Hepatic stellate cell (primary cell): ENCODE data around the gene ABHD12.

Experiments
- DNase-seq: peaks from one replicate; pipeline ENCODE4 v3.0.0; 2011; ENCODE audit warnings: low spot score

Gene ABHD12

DNA sequence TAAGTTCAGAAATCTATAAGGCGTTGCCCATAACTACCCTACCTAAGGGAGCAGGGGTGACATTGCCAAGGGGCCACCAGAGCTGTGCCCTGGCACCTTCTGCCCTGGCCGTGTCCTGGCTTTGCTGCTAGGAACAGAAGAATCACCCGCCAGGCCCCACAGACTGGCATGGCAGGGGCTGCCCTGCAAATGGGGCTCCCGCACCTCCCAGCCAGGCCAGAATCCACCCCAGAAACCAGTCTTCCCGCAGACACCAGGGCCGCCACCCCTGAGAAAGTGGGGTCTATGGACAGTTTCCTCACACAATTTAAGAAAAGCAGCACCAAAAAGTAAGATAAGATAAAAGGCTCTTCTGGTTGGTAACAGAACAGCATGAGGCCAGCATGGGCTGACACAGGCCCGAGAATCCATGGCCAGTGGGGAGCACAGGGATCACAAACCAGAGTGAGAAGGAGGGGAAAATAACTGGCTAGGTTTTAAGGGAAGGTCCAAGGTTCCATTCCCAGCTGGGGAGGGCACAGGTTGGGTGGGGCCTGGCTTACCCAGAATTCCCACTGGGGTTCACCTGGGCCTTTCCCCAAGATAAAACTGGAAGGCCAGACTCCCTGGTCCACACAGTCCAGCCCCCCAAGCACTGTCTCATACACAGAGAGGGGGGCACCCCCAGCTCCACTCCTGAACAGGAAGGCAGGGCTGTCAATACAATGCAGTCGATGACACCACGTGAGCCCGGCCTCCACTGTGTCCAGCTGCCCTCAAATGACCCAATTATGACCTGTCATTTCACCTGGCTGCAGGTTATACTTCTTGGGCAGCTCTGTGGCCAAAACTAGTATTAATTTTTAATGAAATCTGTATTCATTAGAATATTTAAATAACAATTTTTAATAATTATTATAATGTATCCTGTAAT, 83.4 kb downstream of the ABHD12 start:
- DNase-seq = no peak

DNA sequence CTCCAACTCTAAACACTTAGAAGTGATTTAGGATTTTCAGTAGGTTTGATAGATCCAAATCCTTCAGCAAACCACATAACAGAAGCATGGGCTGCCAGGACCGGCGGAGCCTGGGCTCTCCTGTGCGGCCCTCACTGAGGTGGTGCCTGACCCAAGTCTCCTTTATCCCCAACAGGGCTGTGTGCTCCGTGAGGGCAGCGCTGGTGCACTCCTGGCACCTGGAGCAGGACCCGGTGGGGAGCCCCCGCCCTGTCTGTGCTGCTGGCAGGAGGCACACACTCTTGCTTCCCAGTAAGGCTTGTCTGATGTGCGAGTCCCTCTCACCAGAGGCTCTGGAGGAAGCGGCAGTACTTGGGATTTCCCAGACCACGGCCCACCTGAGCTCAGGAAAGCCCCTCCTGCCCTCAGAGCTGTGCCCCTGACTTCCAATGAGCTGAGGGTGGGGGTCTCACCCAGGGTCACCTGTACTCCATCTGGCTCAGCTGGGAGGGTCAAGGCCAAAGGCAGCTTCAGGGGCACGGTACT, 86.5 kb downstream of the ABHD12 start:
- no peak for DNase-seq

DNA sequence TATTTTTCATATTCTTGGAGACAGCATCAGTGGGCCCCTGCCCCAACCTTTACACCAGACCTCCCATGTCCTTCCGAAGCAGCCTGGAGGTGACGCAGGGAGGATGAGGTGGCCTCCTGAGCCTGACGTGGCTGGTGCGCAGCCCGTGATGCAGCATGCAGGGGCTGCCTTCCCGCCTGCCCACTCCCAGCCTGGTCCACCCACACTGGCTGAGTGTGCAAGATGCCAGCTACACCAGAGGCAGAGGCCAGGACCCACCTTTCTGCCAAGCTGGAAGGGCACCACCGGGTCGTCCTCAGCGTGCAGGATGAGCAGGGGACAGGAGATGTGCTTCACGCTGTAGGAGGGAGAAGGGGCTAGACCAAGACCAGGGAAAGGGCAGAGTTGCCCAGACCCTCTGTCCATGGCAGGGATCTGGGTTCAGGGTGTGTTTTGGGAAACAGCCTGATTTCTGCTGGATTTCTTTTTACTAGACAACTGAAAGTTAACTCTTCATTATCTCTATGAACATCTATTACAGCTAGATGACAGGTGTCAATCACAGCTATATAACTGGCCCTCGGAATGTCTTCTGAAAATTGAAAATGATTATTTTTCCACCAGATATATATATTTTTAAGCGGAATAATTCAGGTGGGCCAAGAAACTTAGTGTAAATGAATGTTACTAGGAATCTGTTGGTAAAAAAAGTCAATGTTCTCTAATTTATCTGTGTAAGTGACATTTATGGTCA, 87.2 kb downstream of the ABHD12 start:
- DNase-seq = no peak

DNA sequence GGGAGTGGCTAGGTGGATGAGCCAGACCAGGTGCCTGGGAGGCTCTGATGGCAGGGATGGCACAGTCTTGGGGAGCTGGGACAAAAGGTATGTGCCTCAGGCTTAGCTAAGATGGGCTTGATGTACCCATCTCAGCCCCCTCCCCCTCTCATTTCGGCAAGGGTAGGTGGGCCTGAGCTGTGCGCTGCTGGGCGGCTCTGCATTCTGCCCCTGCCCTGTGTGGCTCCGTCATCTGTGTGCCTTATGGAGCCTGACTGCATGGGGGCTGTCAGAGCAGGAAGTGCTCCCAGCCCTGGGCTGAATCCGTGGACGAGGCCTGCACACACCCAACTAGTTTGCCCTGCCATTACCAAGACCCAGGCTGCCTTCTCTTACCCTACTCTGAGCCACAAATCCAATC, 88.0 kb downstream of the ABHD12 start:
- no peak for DNase-seq

DNA sequence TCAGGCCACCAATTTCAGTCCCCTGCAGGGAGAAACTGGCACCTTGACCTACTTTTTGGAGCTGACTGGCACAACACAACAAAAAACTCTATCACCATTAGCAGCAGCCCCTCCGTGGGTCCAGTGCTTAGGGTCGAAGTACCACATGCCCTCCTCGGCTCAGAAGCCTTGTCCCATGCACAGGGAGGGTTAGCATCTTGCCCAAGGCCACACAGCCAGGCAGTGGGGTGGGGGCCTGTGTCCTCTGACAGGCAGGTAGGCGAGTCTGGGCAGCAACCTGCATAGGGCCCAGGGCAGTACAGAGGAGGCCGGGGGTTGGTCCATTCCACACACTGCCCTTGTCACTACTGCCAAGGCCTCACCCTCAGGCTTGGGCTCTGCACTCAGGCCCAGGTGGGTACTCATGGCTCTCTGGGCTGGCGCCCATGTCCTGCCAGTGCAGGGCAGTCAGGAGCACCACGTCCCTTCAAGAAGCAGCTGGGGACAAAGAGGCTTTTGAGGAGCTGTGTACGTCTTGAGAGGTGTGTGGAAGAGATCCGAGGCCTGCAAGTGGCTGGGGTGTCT, 89.2 kb downstream of the ABHD12 start:
- DNase-seq = no peak

GRCh38 chr20:25300496-25301170, 90.0 kb downstream of the ABHD12 start:
- peak; percentile 58 for DNase-seq

DNA sequence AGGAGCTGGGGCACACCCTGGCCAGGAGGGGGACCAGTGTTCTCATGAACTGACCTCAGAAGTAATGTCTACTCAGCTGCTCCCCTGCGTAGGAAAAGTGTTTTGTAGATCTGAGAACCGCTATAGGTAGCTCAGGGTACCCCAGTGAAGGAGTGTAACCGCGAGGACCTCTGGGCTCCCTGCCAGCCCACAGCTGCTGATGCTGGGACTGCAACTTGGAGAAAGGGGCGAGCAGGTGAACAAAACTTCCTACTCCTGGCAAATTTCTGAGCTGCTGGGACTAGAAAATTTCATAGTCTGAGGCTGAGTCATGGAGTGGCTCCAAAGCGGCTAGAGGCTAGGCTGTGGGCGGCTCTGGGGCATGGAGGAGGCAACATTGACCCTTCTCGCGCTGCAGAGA, 90.8 kb downstream of the ABHD12 start:
- peak; percentile 53 for DNase-seq

DNA sequence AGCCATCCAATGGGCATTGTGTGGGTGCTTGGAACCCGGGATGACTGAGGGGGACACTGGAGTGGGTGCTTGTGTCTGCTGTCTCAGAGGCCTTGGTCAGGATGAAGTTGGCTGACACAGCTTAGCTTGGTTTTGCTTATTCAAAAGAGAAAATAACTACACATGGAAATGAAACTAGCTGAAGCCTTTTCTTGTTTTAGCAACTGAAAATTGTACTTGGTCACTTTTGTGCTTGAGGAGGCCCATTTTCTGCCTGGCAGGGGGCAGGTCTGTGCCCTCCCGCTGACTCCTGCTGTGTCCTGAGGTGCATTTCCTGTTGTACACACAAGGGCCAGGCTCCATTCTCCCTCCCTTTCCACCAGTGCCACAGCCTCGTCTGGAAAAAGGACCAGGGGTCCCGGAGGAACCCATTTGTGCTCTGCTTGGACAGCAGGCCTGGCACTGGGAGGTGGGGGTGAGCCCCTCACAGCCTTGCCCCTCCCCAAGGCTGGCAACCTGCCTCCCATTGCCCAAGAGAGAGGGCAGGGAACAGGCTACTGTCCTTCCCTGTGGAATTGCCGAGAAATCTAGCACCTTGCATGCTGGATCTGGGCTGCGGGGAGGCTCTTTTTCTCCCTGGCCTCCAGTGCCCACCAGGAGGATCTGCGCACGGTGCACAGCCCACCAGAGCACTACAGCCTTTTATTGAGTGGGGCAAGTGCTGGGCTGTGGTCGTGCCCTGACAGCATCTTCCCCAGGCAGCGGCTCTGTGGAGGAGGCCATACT, 93.3 kb downstream of the ABHD12 start:
- no peak for DNase-seq

DNA sequence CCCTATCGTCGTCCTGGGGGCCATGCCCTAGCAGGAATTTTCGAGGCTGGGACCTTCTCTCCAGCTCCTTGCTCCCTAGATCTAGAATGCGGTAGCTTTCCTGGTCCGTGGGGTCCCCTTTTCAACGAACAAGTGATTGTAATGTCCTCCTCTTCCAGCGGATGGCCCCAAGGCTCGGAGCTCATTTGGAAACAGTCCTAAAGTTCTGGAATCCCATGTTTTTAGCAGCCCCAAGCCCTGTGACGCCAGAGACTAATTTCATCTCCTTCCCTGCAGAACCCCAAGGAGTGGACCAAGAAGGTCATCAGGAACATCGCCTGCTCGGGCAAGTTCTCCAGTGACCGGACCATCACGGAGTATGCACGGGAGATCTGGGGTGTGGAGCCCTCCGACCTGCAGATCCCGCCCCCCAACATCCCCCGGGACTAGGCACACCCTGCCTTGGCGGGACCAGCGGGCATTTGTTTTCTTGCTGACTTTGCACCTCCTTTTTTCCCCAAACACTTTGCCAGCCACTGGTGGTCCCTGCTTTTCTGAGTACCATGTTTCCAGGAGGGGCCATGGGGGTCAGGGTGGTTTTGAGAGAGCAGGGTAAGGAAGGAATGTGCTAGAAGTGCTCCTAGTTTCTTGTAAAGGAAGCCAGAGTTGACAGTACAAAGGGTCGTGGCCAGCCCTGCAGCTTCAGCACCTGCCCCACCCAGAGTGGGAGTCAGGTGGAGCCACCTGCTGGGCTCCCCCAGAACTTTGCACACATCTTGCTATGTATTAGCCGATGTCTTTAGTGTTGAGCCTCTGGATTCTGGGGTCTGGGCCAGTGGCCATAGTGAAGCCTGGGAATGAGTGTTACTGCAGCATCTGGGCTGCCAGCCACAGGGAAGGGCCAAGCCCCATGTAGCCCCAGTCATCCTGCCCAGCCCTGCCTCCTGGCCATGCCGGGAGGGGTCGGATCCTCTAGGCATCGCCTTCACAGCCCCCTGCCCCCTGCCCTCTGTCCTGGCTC, 94.2 kb downstream of the ABHD12 start:
- DNase-seq = peak; percentile 38

GRCh38 chr20:25295386-25296093, 95.1 kb downstream of the ABHD12 start:
- peak; percentile 49 for DNase-seq

DNA sequence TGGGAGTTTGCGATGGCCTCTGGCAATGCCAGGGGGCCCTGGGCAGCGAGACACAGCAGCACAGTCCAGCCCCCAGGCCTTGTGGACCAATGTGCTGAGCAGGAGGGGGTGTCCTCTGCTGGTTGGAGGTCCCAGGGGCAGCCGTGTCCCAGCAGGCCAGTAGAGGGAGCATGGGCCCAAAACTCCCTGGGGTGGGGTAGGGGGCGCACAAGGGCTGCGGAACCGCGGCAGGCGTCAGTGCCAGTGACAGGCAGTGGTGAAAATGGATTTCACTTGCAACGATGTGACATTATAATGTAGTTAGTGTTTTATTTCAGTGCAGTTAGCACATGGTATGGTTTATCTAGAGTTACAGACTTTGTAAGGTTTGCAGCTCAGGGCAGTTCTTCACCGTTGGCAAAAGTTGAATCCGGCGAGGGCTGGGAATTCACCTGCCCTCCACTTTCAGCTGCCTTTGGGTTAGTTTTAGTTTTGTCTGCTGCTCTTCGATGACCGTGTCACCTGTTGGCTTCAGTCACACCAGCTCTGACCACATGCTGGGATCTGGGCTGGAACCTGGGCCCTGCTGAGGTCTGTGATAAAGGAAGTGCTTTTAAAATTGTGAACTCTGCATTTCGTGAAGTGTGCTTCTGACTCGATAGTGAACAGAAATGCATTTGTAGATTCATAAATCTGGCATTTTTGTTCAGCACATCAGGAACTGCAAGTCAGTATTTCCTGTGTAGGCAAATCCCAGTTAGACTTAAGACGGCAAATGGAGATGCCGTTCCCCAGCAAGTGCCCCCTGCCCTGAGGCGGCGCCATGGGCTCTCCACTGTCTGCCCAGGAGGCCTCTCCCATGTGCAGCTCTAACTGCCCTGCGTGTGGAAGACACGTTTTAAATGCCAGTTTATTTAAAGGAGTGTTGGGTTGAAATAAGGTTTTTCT, 95.9 kb downstream of the ABHD12 start:
- peak; percentile 87 for DNase-seq

DNA sequence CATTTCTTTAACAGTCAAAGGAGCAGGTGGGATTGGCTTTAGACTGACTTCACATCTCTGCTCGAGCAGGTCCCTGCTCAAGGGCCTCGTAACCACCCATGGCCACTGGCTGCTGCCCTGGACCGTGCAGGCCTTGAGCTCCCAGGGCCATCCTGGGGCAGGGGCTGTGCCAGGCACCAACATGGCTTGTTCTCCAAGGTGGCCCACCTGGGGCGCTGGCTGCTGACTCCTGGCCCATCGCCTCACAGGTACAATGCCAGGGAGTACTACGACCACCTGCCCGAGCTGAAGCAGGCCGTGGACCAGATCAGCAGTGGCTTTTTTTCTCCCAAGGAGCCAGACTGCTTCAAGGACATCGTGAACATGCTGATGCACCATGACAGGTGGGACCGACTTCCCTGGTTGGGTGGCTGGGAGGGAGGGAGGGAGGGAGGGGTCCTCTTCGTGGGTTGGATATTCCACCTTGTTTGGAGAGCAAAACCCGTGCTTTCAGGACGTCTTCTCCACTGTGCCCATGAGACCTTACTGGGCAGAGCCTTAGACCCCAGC, 96.7 kb downstream of the ABHD12 start:
- no peak for DNase-seq

- no peak for DNase-seq
Measured at GRCh38 chr20:25293507-25293906, 97.1 kb downstream of the ABHD12 start.

- no peak for DNase-seq
Measured at GRCh38 chr20:25292176-25292891, 98.3 kb downstream of the ABHD12 start.

GRCh38 chr20:25291432-25292133, 99.1 kb downstream of the ABHD12 start:
- DNase-seq = no peak

DNA sequence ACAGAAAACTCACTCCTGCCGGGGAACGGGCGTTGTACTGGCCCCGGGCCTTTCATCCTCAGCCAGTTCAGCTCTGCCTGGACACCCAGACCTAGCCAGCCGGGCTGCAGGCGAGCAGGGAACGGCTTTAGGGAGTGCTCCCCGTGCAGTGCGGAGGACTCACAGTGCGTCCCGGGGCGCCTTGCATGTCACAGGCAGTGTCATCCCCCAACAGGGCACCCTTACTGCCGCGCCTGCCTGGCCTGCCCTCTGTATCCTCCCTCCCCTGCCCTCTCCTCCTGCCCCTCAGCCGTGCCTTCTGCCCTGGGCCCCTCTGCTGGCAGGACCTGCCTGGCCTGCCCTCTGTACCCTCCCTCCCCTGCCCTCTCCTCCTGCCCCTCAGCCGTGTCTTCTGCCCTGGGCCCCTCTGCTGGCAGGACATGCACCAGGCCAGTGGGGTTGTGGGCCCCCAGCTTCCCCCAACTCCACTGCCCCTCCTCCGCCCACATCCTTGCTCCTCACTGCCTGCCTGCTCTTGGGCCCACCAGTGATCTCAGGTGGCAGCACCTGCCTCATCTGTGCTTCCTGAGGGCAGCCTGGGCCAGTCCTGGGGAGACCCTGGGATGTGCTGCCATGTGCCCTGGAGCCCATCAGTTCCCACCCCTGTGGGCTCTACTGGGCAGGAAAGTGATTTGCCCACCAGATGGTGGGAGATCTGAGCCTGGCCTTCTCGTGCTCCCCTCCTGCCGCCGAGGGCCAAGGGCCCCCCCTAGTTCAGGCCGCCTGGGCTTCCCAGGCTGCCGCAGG, 99.8 kb downstream of the ABHD12 start:
- DNase-seq = no peak
